ENCODE results near the gene STARD13.

The STARD13 gene

GRCh38 chr13:33139780-33140535 is 145.6 kb downstream of the STARD13 start:
- TF ChIP-seq ZFX (IDR thresholded peaks at IDR 0.05; ENCODE audit: borderline replicate concordance) (no peak), CTCF (IDR thresholded peaks at IDR 0.05) (no peak)
- H3K27ac ChIP-seq = no peak overlapping the region

GRCh38 chr13:33139184-33139583 is 146.4 kb downstream of the STARD13 start:
- TF ChIP-seq ZFX (IDR thresholded peaks at IDR 0.05; ENCODE audit: borderline replicate concordance) (no peak), CTCF (IDR thresholded peaks at IDR 0.05) (no peak)
- H3K27ac ChIP-seq = no peak overlapping the region

- no peak overlapping the region for H3K27ac ChIP-seq
These were observed 147.1 kb downstream of the STARD13 start for GRCh38 chr13:33138441-33138840.

GRCh38 chr13:33137721-33138120 is 147.8 kb downstream of the STARD13 start:
- TF ChIP-seq CTCF (IDR thresholded peaks at IDR 0.05) (no peak), ZFX (IDR thresholded peaks at IDR 0.05; ENCODE audit: borderline replicate concordance) (no peak)
- no peak overlapping the region for H3K27ac ChIP-seq

More at GRCh38 chr13:33138441-33138840, 147.1 kb downstream of the STARD13 start:
- TF ChIP-seq CTCF (IDR thresholded peaks at IDR 0.05) = no peak
- no peak for TF ChIP-seq ZFX (IDR thresholded peaks at IDR 0.05; ENCODE audit: borderline replicate concordance)

GRCh38 chr13:33135097-33135496 is 150.5 kb downstream of the STARD13 start:
- TF ChIP-seq CTCF (IDR thresholded peaks at IDR 0.05) (no peak), ZFX (IDR thresholded peaks at IDR 0.05; ENCODE audit: borderline replicate concordance) (no peak)
- no peak overlapping the region for H3K27ac ChIP-seq

- TF ChIP-seq ZFX (IDR thresholded peaks at IDR 0.05; ENCODE audit: borderline replicate concordance) (no peak), CTCF (IDR thresholded peaks at IDR 0.05) (no peak)
- no peak overlapping the region for H3K27ac ChIP-seq
These were observed 151.3 kb downstream of the STARD13 start for GRCh38 chr13:33134213-33134612.

GRCh38 chr13:33132644-33133440 is 152.7 kb downstream of the STARD13 start:
- TF ChIP-seq CTCF (IDR thresholded peaks at IDR 0.05) (no peak), ZFX (IDR thresholded peaks at IDR 0.05; ENCODE audit: borderline replicate concordance) (no peak)
- H3K27ac ChIP-seq = no peak overlapping the region
